Body of pancreas (tissue), 4 donors: ENCODE data around the gene ABCC1. TPM values are rescaled to one million over a fixed set of nuclear protein-coding genes. Genes with fewer than 3 reads are reported as not detected.

ENCODE experiments used
- ATAC-seq: fragments of 150-250 bp; one replicate; pipeline ENCODE4 v1.9.1; 2016
- DNase-seq, 4 donors: peaks; one replicate each; pipeline ENCODE4 v3.0.0-alpha.2; 2019
- H3K27ac ChIP-seq, 4 donors: fragments of 200-600 bp; sonication (generic); 1 replicate in 3 of 4; 2 replicates in 1 of 4; pipeline versions ENCODE4 v1.5.1 to v1.6.1; 2016 to 2019; ENCODE audit warnings: mild to moderate bottlenecking in 1 of 4, mixed read lengths in 1 of 4, moderate library complexity in 1 of 4
- H3K27me3 ChIP-seq, 2 donors: fragments of 200-600 bp; sonication (generic); one replicate each; pipeline ENCODE4 v1.6.0; 2016; ENCODE audit warnings: mild to moderate bottlenecking in 1 of 2
- H3K36me3 ChIP-seq, 2 donors: fragments of 200-600 bp; sonication (generic); replicated peaks in 1 of 2; 2 replicates each; pipeline ENCODE4 v1.5.1; 2016; ENCODE audit warnings: low read depth in 2 of 2; ENCODE audit not compliant: insufficient read depth in 1 of 2
- H3K4me1 ChIP-seq: fragments of 200-600 bp; sonication (generic); one replicate; pipeline ENCODE4 v1.6.0; 2016
- H3K4me3 ChIP-seq, 2 donors: fragments of 200-600 bp; sonication (generic); 1 replicate in 1 of 2; 2 replicates in 1 of 2; pipeline ENCODE4 v1.5.1; 2016 to 2019
- H3K9me3 ChIP-seq, 3 donors: fragments of 200-600 bp; sonication (generic); 1 replicate in 2 of 3; 2 replicates in 1 of 3; pipeline ENCODE4 v1.5.1; 2016
- POLR2A ChIP-seq, 3 donors: fragments of 450-650 bp; IDR thresholded peaks; one replicate each; pipeline ENCODE4 v1.6.1; 2016; ENCODE audit warnings: antibody characterized with exemption in 3 of 3, mild to moderate bottlenecking in 2 of 3
- WGBS, 2 donors: methylation state at CpG; one replicate each; pipeline ENCODE4 v1.1.5; 2017; 5-methylcytosine and 5-hydroxymethylcytosine counted together
- intact Hi-C: fragments of 100-400 bp; cut with DNase I; formaldehyde crosslinking; loops from one replicate; pipeline ENCODE4 v1.15.1; 2023
- total RNA-seq, 2 donors: library from RNA; depleted of rRNA; stranded (reverse); fragments of >200 nt; gene quantifications; one replicate each; pipeline ENCODE4 v1.1.0, GENCODE V29; 2016
- TF ChIP-seq, protein P1 (sequence below), 7 experiments: fragments of 450-650 bp in 4 of 7; fragments of 200-600 bp in 3 of 7; sonication (generic) in 3 of 7; IDR thresholded peaks; one replicate each; pipeline ENCODE4 v1.5.1; 2016 to 2019; ENCODE audit warnings: antibody characterized with exemption in 7 of 7

Gene ABCC1
- total RNA-seq, 2 donors from 2014 or later, result 12.7 to 23.1 TPM

DNA sequence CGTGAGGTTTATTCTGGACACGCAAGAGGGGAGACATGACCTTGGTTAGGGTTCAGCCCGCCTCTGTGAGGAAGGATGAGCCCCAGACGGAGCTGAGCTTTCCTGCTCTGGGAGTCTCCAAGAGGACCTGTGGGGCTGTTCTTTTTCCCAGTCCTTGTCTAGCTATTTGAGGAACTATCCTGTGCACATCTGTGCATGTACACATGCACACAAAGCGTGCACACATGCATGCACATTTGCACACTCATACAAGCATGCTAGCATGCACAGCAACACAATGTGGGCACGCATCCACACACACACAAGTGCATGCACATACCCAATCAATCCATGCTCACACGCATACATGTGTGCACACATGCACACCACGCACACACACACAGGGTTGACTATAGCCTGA is 233.5 kb downstream of the ABCC1 start:
- ATAC-seq, result no peak
- Histone ChIP-seq H3K4me3 (no peak overlapping the region), H3K36me3 (no peaks in the 10 kb centered on the region), H3K27me3 (no peaks in the 10 kb centered on the region), H3K27ac (no peak overlapping the region), H3K9me3 (no peaks in the 10 kb centered on the region), H3K4me1 (no peaks in the 10 kb centered on the region)
- TF ChIP-seq POLR2A (IDR thresholded peaks at IDR 0.05), result no peak
- TF ChIP-seq, protein P1, sequence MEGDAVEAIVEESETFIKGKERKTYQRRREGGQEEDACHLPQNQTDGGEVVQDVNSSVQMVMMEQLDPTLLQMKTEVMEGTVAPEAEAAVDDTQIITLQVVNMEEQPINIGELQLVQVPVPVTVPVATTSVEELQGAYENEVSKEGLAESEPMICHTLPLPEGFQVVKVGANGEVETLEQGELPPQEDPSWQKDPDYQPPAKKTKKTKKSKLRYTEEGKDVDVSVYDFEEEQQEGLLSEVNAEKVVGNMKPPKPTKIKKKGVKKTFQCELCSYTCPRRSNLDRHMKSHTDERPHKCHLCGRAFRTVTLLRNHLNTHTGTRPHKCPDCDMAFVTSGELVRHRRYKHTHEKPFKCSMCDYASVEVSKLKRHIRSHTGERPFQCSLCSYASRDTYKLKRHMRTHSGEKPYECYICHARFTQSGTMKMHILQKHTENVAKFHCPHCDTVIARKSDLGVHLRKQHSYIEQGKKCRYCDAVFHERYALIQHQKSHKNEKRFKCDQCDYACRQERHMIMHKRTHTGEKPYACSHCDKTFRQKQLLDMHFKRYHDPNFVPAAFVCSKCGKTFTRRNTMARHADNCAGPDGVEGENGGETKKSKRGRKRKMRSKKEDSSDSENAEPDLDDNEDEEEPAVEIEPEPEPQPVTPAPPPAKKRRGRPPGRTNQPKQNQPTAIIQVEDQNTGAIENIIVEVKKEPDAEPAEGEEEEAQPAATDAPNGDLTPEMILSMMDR (IDR thresholded peaks at IDR 0.05), result no peak
- intact Hi-C loops, result no loop called here
- 91 to 92% methylated on average over 7 to 8 of the region's 8 CpGs for WGBS, 2 donors
- no peak for DNase-seq

DNA sequence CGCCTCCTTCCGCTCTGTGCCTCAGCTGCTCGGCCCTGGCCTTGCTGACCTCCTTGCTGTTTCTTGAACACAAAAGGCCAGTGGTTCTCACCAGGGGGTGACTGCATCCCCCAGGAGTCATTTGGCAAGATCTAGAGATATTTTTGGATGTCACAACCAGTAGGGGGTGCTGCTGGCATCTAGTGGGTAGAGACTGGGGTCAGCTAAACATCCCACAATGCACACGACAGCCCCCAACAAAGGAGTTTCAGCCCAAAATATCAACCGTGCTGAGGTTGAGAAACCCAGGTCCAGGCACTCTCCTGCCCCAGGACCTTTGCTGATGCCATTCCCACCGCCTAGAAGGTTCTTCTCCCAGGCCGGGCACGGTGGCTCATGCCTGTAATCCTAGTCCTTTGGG is 234.1 kb downstream of the ABCC1 start:
- Histone ChIP-seq H3K4me3 (no peak overlapping the region), H3K4me1 (no peaks in the 10 kb centered on the region), H3K9me3 (no peaks in the 10 kb centered on the region), H3K27me3 (no peaks in the 10 kb centered on the region), H3K27ac (no peak overlapping the region), H3K36me3 (no peaks in the 10 kb centered on the region)
- TF ChIP-seq POLR2A (IDR thresholded peaks at IDR 0.05), result no peak
- TF ChIP-seq, protein P1 (IDR thresholded peaks at IDR 0.05), result no peak
- DNase-seq (no peak), ATAC-seq (no peak)
- intact Hi-C loops, result no loop called here
- 79 to 88% methylated on average over 7 to 8 of the region's 8 CpGs for WGBS, 2 donors

DNA sequence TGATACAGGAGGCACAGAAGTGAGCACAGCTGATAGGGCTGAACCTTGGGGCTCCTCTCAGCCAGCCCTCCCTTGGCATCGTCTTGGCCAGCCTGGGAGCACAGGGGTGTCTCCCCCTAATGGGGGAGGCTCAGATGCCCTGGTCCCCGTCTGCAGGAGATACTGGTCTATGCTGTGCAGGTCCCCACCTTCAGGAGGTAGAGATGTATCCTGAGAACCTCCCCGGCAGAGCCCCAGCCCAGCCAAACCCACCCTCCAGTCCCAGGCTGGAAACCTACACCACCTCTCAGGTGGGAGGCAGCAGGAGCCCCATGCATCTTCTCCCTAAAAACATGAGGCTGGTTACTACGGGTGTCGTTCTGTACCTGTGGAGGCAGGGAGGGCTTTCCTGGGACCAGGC is 235.2 kb downstream of the ABCC1 start:
- WGBS, 2 donors, result 86 to 100% methylated on average over 2 to 3 of the region's 5 CpGs
- intact Hi-C loops, result no loop called here

DNA sequence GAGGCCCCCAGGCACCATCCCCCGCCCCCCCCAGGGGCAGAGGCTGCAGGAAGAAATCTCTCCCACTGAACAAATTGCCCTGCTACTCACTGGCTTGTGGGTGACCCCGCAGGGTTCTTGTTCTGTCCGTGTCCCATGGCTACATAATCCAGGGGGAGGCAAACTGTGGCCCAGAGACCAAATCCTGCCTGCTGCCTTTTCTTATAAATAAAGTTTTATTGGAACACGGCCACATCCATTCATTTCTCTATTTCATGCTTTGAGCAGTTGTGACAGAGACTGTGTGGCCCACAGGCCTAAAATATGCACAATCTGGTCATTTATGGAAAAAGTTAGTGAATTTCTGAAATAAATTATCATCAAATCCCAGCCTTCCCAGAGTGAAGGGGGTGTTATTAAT is 235.7 kb downstream of the ABCC1 start:
- H3K27me3 ChIP-seq, result no peaks in the 10 kb centered on the region
- no peaks in the 10 kb centered on the region for H3K36me3 ChIP-seq
- 70 to 73% methylated on average over 4 of the region's 4 CpGs for WGBS, 2 donors
- intact Hi-C loops, result no loop called here
- no peaks in the 10 kb centered on the region for H3K4me1 ChIP-seq
- no peak overlapping the region for H3K27ac ChIP-seq
- ATAC-seq (no peak), DNase-seq (no peak)
- no peak overlapping the region for H3K4me3 ChIP-seq
- H3K9me3 ChIP-seq, result no peaks in the 10 kb centered on the region
- TF ChIP-seq, protein P1 (IDR thresholded peaks at IDR 0.05), result no peak
- TF ChIP-seq POLR2A (IDR thresholded peaks at IDR 0.05), result no peak

More for the DNA sequence above, 235.2 kb downstream of the ABCC1 start:
- Histone ChIP-seq H3K9me3 (no peaks in the 10 kb centered on the region), H3K27me3 (no peaks in the 10 kb centered on the region), H3K36me3 (no peaks in the 10 kb centered on the region), H3K27ac (no peak overlapping the region), H3K4me3 (no peak overlapping the region), H3K4me1 (no peaks in the 10 kb centered on the region)
- ATAC-seq (no peak), DNase-seq (no peak)
- TF ChIP-seq, protein P1 (IDR thresholded peaks at IDR 0.05), result no peak
- no peak for TF ChIP-seq POLR2A (IDR thresholded peaks at IDR 0.05)

DNA sequence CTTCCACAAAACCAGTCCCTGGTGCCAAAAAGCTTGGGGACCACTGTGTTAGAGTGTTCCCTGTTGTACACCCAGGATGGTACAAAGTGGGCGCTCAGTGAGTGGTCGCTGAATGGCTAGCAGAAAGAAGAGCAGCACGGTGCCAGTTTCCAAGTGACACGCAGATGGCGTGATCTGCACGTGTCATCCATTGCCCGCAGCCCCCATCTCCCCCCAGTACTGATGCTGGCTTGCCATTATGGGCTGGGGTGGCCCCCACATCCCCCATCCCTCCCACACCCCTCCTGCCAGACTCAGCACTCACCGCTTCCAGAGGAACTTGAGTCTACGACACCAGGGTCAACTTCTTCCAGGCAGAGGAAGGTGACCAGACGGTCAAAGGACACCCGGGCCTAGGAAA is 237.4 kb downstream of the ABCC1 start:
- no peaks in the 10 kb centered on the region for H3K9me3 ChIP-seq
- H3K4me1 ChIP-seq, result no peaks in the 10 kb centered on the region
- H3K36me3 ChIP-seq, result no peaks in the 10 kb centered on the region
- DNase-seq, result no peak
- no peaks in the 10 kb centered on the region for H3K27me3 ChIP-seq
- intact Hi-C loops, result no loop called here
- H3K4me3 ChIP-seq, result no peak overlapping the region
- ATAC-seq, result no peak
- TF ChIP-seq, protein P1 (IDR thresholded peaks at IDR 0.05), result no peak
- no peak for TF ChIP-seq POLR2A (IDR thresholded peaks at IDR 0.05)
- H3K27ac ChIP-seq, result no peak overlapping the region
- 89 to 95% methylated on average over 6 to 11 of the region's 11 CpGs for WGBS, 2 donors
